GM12878 (cell line): Measurements from ENCODE around the gene TIRAP.

Source experiments
- EZH2 ChIP-seq: IDR thresholded peaks from 2 replicates; pipeline ENCODE4 v1.6.1; 2012; ENCODE audit warnings: low read depth, mild to moderate bottlenecking, control low read depth, inconsistent platforms, low read length, borderline replicate concordance; ENCODE audit not compliant: control insufficient read depth
- MXI1 ChIP-seq: fragments of 150-350 bp; IDR thresholded peaks from 2 replicates; pipeline ENCODE4 v1.6.1; 2011; ENCODE audit warnings: low read depth, mild to moderate bottlenecking, inconsistent platforms, low read length, improper control_type of control experiment
- POLR2AphosphoS5 ChIP-seq: IDR thresholded peaks from 2 replicates; pipeline ENCODE4 v1.6.1; 2011; ENCODE audit warnings: mild to moderate bottlenecking, low read length, inconsistent platforms
- RBBP5 ChIP-seq: fragments of 200-600 bp; sonication (generic); conservative IDR thresholded peaks from 2 replicates; pipeline ENCODE4 v1.6.1; 2016
- SRF ChIP-seq, 2 experiments: IDR thresholded peaks; 2 replicates each; pipeline ENCODE4 v1.6.1; 2011; ENCODE audit warnings: low read depth in 2 of 2, low read length in 2 of 2, mild to moderate bottlenecking in 1 of 2, moderate library complexity in 1 of 2
- TF ChIP-seq, protein P1 (sequence below), 3 experiments: IDR thresholded peaks in 2 of 3; conservative IDR thresholded peaks in 1 of 3; 2 replicates each; pipeline ENCODE4 v1.5.1; 2011; ENCODE audit warnings: low read depth in 3 of 3, low read length in 3 of 3, mild to moderate bottlenecking in 3 of 3, control low read depth in 2 of 3, moderate library complexity in 2 of 3, inconsistent platforms in 1 of 3, mixed read lengths in 1 of 3; ENCODE audit not compliant: control insufficient read depth in 2 of 3, insufficient read depth in 1 of 3; ENCODE audit errors: extremely low read depth in 1 of 3

DNA sequence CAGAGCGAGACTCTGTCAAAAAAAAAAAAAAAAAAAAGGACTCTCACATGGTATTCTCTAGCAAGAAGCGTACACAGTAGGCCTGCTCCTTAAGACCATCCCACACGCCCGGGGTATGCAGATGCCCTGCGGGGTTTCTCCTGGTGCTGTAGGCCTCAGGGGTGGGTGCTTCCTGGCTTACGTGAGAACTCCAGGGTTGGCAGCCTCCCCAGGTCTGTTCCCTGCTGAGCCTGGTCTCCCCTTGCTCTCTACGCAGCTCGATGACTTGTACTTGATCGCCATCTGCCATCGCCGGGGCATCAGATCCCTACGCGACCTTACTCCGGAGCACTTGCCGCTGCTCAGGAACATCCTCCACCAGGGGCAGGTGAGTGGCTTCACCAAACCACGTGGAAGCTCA, 60.2 kb downstream of the TIRAP start:
- TF ChIP-seq EZH2 (no peak), MXI1 (no peak), POLR2AphosphoS5 (no peak), SRF (IDR thresholded peaks at IDR 0.05; ENCODE audit: low read depth in 2 of 2, low read length in 2 of 2) (no peak), RBBP5 (no peak)
- TF ChIP-seq, protein P1, sequence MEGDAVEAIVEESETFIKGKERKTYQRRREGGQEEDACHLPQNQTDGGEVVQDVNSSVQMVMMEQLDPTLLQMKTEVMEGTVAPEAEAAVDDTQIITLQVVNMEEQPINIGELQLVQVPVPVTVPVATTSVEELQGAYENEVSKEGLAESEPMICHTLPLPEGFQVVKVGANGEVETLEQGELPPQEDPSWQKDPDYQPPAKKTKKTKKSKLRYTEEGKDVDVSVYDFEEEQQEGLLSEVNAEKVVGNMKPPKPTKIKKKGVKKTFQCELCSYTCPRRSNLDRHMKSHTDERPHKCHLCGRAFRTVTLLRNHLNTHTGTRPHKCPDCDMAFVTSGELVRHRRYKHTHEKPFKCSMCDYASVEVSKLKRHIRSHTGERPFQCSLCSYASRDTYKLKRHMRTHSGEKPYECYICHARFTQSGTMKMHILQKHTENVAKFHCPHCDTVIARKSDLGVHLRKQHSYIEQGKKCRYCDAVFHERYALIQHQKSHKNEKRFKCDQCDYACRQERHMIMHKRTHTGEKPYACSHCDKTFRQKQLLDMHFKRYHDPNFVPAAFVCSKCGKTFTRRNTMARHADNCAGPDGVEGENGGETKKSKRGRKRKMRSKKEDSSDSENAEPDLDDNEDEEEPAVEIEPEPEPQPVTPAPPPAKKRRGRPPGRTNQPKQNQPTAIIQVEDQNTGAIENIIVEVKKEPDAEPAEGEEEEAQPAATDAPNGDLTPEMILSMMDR (IDR thresholded peaks at IDR 0.05 in 2 of 3, conservative IDR thresholded peaks at IDR 0.05 in 1 of 3; ENCODE audit: control insufficient read depth in 2 of 3, extremely low read depth in 1 of 3, insufficient read depth in 1 of 3, low read depth in 3 of 3, low read length in 3 of 3), result no peak
